Epithelial cell of proximal tubule (primary cell): ENCODE data around the gene CCDC86. TPM values are rescaled to one million over a fixed set of nuclear protein-coding genes. Genes with fewer than 3 reads are reported as not detected.
"Not testable (repeated sequence)": the region's sequence is repeated elsewhere in the genome, so short reads cannot be mapped to it uniquely, and the experiment has no call there.

ENCODE experiments used
- DNase-seq: peaks from one replicate; pipeline ENCODE4 v3.0.0-alpha.2; 2011; ENCODE audit warnings: low read depth
- H3K4me3 ChIP-seq: 2 replicates; pipeline ENCODE4 v1.5.1; 2011; ENCODE audit warnings: low read depth, mild to moderate bottlenecking, low read length
- CTCF ChIP-seq: conservative IDR thresholded peaks from 2 replicates; pipeline ENCODE4 v1.5.1; 2012; ENCODE audit warnings: low read depth, mild to moderate bottlenecking, low read length
- total RNA-seq: library from RNA; depleted of rRNA; stranded (reverse); fragments of >200 nt; gene quantifications from 2 replicates; pipeline ENCODE4 v1.2.3, GENCODE V29; 2015

CCDC86 gene
- total RNA-seq, 1 donor from 2014 or later = 38.6 TPM

- no peak for TF ChIP-seq CTCF
- DNase-seq = no peak
- H3K4me3 ChIP-seq = no peak overlapping the region
These were observed 25.2 kb upstream of the CCDC86 start for GRCh38 chr11:60816590-60817157.

- no peak for TF ChIP-seq CTCF
- H3K4me3 ChIP-seq = no peak overlapping the region
- no peak for DNase-seq
These were observed 23.9 kb upstream of the CCDC86 start for GRCh38 chr11:60818057-60818456.

GRCh38 chr11:60821827-60822599 is 19.9 kb upstream of the CCDC86 start:
- TF ChIP-seq CTCF = no peak
- DNase-seq = no peak
- no peak overlapping the region for H3K4me3 ChIP-seq

GRCh38 chr11:60823745-60824306 is 18.1 kb upstream of the CCDC86 start:
- DNase-seq = not testable (repeated sequence)

GRCh38 chr11:60825118-60825517 is 16.8 kb upstream of the CCDC86 start:
- TF ChIP-seq CTCF = no peak
- H3K4me3 ChIP-seq = no peak overlapping the region
- no peak for DNase-seq

More at GRCh38 chr11:60823745-60824306, 18.1 kb upstream of the CCDC86 start:
- not testable (repeated sequence) for H3K4me3 ChIP-seq

- TF ChIP-seq CTCF = no peak
- no peak for DNase-seq
- no peak overlapping the region for H3K4me3 ChIP-seq
These were observed 16.1 kb upstream of the CCDC86 start for GRCh38 chr11:60825790-60826189.

GRCh38 chr11:60830478-60831142 is 11.3 kb upstream of the CCDC86 start:
- no peak overlapping the region for H3K4me3 ChIP-seq
- TF ChIP-seq CTCF = no peak
- DNase-seq = no peak
